Activated CD8-positive, alpha-beta memory T cell treated with anti-CD3 and anti-CD28 coated beads for 48 hours (primary cell): Measurements from ENCODE around the gene SP9.

Experiments
- DNase-seq, 3 experiments: peaks; one replicate each; pipeline ENCODE4 v3.0.0-alpha.2; 2020; ENCODE audit warnings: low read depth in 2 of 3, low spot score in 2 of 3

The SP9 gene

GRCh38 chr2:174334781-174335251 is at the start of gene SP9:
SP9 (plus strand) TSS chr2:174334954; CDS start chr2:174335093, 139 bp downstream.
- DNase-seq, result no peak

- no peak for DNase-seq
Measured at GRCh38 chr2:174286172-174286571, 48.6 kb upstream of the SP9 start.

GRCh38 chr2:174292908-174293307 is 41.8 kb upstream of the SP9 start:
- no peak for DNase-seq

GRCh38 chr2:174300114-174300513 is 34.6 kb upstream of the SP9 start:
- DNase-seq, result no peak

- DNase-seq, result no peak
Measured at GRCh38 chr2:174312581-174313234, 22.0 kb upstream of the SP9 start.

- no peak for DNase-seq
Measured at GRCh38 chr2:174322149-174322548, 12.6 kb upstream of the SP9 start.

- DNase-seq, result no peak
Measured at GRCh38 chr2:174322746-174323145, 12.0 kb upstream of the SP9 start.

- no peak for DNase-seq
Measured at GRCh38 chr2:174324530-174324929, 10.2 kb upstream of the SP9 start.

GRCh38 chr2:174325373-174326160 is 9.2 kb upstream of the SP9 start:
- DNase-seq, result no peak

GRCh38 chr2:174326161-174327020 is 8.4 kb upstream of the SP9 start:
- DNase-seq, result no peak

GRCh38 chr2:174327021-174327840 is 7.5 kb upstream of the SP9 start:
- no peak for DNase-seq

- no peak for DNase-seq
Measured at GRCh38 chr2:174327841-174328113, 7.0 kb upstream of the SP9 start.

- DNase-seq, result no peak
Measured at GRCh38 chr2:174328114-174328960, 6.4 kb upstream of the SP9 start.

GRCh38 chr2:174328961-174329715 is 5.6 kb upstream of the SP9 start:
- DNase-seq, result no peak

- no peak for DNase-seq
Measured at GRCh38 chr2:174330945-174331594, 3.7 kb upstream of the SP9 start.

- DNase-seq, result no peak
Measured at GRCh38 chr2:174331595-174332216, 3.0 kb upstream of the SP9 start.

- DNase-seq, result no peak
Measured at GRCh38 chr2:174332217-174332963, 2.4 kb upstream of the SP9 start.

GRCh38 chr2:174333017-174333371 is 1.8 kb upstream of the SP9 start:
- no peak for DNase-seq
